Progenitor cell of endocrine pancreas (in vitro differentiated cells): Measurements from ENCODE around the gene ITGA3. TPM values are rescaled to one million over a fixed set of nuclear protein-coding genes. Genes with fewer than 3 reads are reported as not detected.

ENCODE experiments used
- DNase-seq: peaks from one replicate; pipeline ENCODE4 v3.0.0; 2021; ENCODE audit warnings: low spot score; ENCODE audit not compliant: unreplicated experiment
- H3K27ac Mint-ChIP-seq: 2 replicates; pipeline ENCODE4 v1.8.0; 2021; ENCODE audit warnings: mild to moderate bottlenecking, moderate library complexity, mixed read lengths
- H3K27me3 Mint-ChIP-seq: 2 replicates; pipeline ENCODE4 v1.8.0; 2021; ENCODE audit warnings: mixed read lengths
- H3K36me3 Mint-ChIP-seq: 2 replicates; pipeline ENCODE4 v1.8.0; 2022; ENCODE audit warnings: mixed read lengths; ENCODE audit not compliant: insufficient read depth
- H3K4me1 Mint-ChIP-seq: 2 replicates; pipeline ENCODE4 v1.8.0; 2021; ENCODE audit warnings: low read depth, mixed read lengths
- H3K4me3 Mint-ChIP-seq: 2 replicates; pipeline ENCODE4 v1.8.0; 2021; ENCODE audit warnings: low read depth, mild to moderate bottlenecking, moderate library complexity, mixed read lengths
- H3K9me3 Mint-ChIP-seq: 2 replicates; pipeline ENCODE4 v1.8.0; 2021; ENCODE audit warnings: low read depth, mixed read lengths
- CTCF ChIP-seq: fragments of 200-600 bp; sonication (generic); IDR thresholded peaks from one replicate; pipeline ENCODE4 v1.5.0; 2021; ENCODE audit warnings: antibody characterized with exemption, mild to moderate bottlenecking; ENCODE audit not compliant: unreplicated experiment
- total RNA-seq: library from RNA; stranded (reverse); gene quantifications from 2 replicates; pipeline ENCODE4 v1.2.1, GENCODE V29; 2021

ITGA3 gene
- total RNA-seq, 1 donor from 2014 or later, result 17.6 TPM

GRCh38 chr17:50096092-50096491 is 40.2 kb downstream of the ITGA3 start:
- no peaks in the 10 kb centered on the region for H3K9me3 Mint-ChIP-seq
- peaks cover 3% of the 10 kb centered on the region for H3K27me3 Mint-ChIP-seq
- H3K36me3 Mint-ChIP-seq, result peaks cover 6% of the 10 kb centered on the region
- peak overlapping the region; percentile 88 for H3K27ac Mint-ChIP-seq
- H3K4me3 Mint-ChIP-seq, result peak overlapping the region; percentile 95
- peaks cover 16% of the 10 kb centered on the region for H3K4me1 Mint-ChIP-seq
- TF ChIP-seq CTCF, result no peak
- no peak for DNase-seq

GRCh38 chr17:50096758-50097157 is 40.8 kb downstream of the ITGA3 start:
- Mint-ChIP-seq H3K27me3 (peaks cover 3% of the 10 kb centered on the region), H3K4me3 (peak overlapping the region; percentile 95), H3K9me3 (no peaks in the 10 kb centered on the region), H3K4me1 (peaks cover 16% of the 10 kb centered on the region), H3K36me3 (peaks cover 6% of the 10 kb centered on the region), H3K27ac (no peak overlapping the region)
- no peak for DNase-seq
- TF ChIP-seq CTCF, result no peak

GRCh38 chr17:50097455-50097854 is 41.5 kb downstream of the ITGA3 start:
- DNase-seq, result no peak
- Mint-ChIP-seq H3K36me3 (peaks cover 6% of the 10 kb centered on the region), H3K27me3 (peaks cover 3% of the 10 kb centered on the region), H3K27ac (no peak overlapping the region), H3K4me1 (peaks cover 16% of the 10 kb centered on the region), H3K4me3 (peak overlapping the region; percentile 29), H3K9me3 (no peaks in the 10 kb centered on the region)
- no peak for TF ChIP-seq CTCF

GRCh38 chr17:50097926-50098325 is 42.0 kb downstream of the ITGA3 start:
- H3K36me3 Mint-ChIP-seq, result peaks cover 6% of the 10 kb centered on the region
- no peaks in the 10 kb centered on the region for H3K9me3 Mint-ChIP-seq
- H3K4me3 Mint-ChIP-seq, result no peak overlapping the region
- peaks cover 16% of the 10 kb centered on the region for H3K4me1 Mint-ChIP-seq
- DNase-seq, result no peak
- no peak for TF ChIP-seq CTCF
- H3K27me3 Mint-ChIP-seq, result peaks cover 3% of the 10 kb centered on the region
- no peak overlapping the region for H3K27ac Mint-ChIP-seq

- DNase-seq, result no peak
- Mint-ChIP-seq H3K4me3 (no peak overlapping the region), H3K36me3 (peaks cover 6% of the 10 kb centered on the region), H3K27ac (no peak overlapping the region), H3K4me1 (peaks cover 16% of the 10 kb centered on the region), H3K27me3 (no peaks in the 10 kb centered on the region), H3K9me3 (no peaks in the 10 kb centered on the region)
- no peak for TF ChIP-seq CTCF
These were observed 42.7 kb downstream of the ITGA3 start for GRCh38 chr17:50098583-50098982.
